Activated gamma-delta T cell treated with anti-CD3 and anti-CD28 coated beads, Interleukin-2, amount 50 U/mL, for 16 hours (primary cell): ENCODE measurements around the gene HERC2.
A peak's percentile ranks its signal among the peaks of the same experiment; 100 is the strongest.

ENCODE experiments used
- DNase-seq: peaks from one replicate; pipeline ENCODE4 v3.0.0-alpha.2; 2020; ENCODE audit warnings: low read depth

Gene HERC2

GRCh38 chr15:28112101-28112760 lies 209.7 kb downstream of the HERC2 start:
- DNase-seq: no peak

- DNase-seq: no peak
Measured at GRCh38 chr15:28111543-28111942, 210.4 kb downstream of the HERC2 start.

- no peak for DNase-seq
Measured at GRCh38 chr15:28110481-28110881, 211.5 kb downstream of the HERC2 start.

- DNase-seq: no peak
Measured at GRCh38 chr15:28109626-28110455, 212.1 kb downstream of the HERC2 start.

- no peak for DNase-seq
Measured at GRCh38 chr15:28107904-28108275, 214.1 kb downstream of the HERC2 start.

GRCh38 chr15:28107111-28107903 lies 214.7 kb downstream of the HERC2 start:
- no peak for DNase-seq

- DNase-seq: no peak
Measured at GRCh38 chr15:28106294-28107110, 215.5 kb downstream of the HERC2 start.

GRCh38 chr15:28105793-28106192 lies 216.2 kb downstream of the HERC2 start:
- no peak for DNase-seq

GRCh38 chr15:28105224-28105791 lies 216.7 kb downstream of the HERC2 start:
- DNase-seq: no peak

GRCh38 chr15:28104326-28104725 lies 217.7 kb downstream of the HERC2 start:
- no peak for DNase-seq

- DNase-seq: no peak
Measured at GRCh38 chr15:28103831-28104230, 218.1 kb downstream of the HERC2 start.

GRCh38 chr15:28101983-28102441 lies 220.0 kb downstream of the HERC2 start:
- DNase-seq: no peak

GRCh38 chr15:28101201-28101600 lies 220.8 kb downstream of the HERC2 start:
- no peak for DNase-seq

GRCh38 chr15:28100516-28101195 lies 221.3 kb downstream of the HERC2 start:
- no peak for DNase-seq

- DNase-seq: no peak
Measured at GRCh38 chr15:28099555-28100140, 222.3 kb downstream of the HERC2 start.

GRCh38 chr15:28098766-28099554 lies 223.0 kb downstream of the HERC2 start, which contains the start of gene OCA2:
Gene OCA2, minus strand, starts transcription at chr15:28099315. Its CDS starts 17,441 bp downstream, at chr15:28081874.
- peak; percentile 36 for DNase-seq

- no peak for DNase-seq
Measured at GRCh38 chr15:28098360-28098765, 223.6 kb downstream of the HERC2 start.

- no peak for DNase-seq
Measured at GRCh38 chr15:28097656-28098359, 224.2 kb downstream of the HERC2 start.
